ENCODE data around the gene RNASEL. TPM values are rescaled to one million over a fixed set of nuclear protein-coding genes. Genes with fewer than 3 reads are reported as not detected.

Gene RNASEL
- total RNA-seq, 4 donors from 2014 or later = 6.1 to 8.0 (median 7.1) TPM

DNA sequence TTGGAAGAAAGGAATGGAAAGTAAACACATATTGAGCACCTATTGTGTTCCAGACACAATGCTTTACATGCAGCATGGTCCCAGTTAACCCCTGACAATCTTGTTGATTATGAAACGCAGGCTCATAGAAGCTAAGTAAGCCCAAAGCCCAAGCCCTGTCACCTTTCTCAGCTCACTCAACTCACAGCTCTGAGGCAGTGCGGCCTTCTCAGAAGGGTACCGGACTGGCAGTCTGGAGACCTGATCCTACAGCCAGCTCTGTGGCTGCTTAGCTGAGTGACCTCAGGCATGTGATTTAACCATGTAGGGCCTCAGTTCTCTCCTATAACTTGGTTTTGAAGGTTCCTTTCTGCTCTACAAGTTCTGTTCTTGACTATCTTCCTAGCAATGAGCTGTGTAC is 464 bp upstream of the RNASEL start:
- H3K4me3 ChIP-seq (ENCODE audit: low read depth, poor library complexity, severe bottlenecking) = no peak overlapping the region
- WGBS, 2 donors = 83 to 84% methylated on average over 3 of the region's 3 CpGs

DNA sequence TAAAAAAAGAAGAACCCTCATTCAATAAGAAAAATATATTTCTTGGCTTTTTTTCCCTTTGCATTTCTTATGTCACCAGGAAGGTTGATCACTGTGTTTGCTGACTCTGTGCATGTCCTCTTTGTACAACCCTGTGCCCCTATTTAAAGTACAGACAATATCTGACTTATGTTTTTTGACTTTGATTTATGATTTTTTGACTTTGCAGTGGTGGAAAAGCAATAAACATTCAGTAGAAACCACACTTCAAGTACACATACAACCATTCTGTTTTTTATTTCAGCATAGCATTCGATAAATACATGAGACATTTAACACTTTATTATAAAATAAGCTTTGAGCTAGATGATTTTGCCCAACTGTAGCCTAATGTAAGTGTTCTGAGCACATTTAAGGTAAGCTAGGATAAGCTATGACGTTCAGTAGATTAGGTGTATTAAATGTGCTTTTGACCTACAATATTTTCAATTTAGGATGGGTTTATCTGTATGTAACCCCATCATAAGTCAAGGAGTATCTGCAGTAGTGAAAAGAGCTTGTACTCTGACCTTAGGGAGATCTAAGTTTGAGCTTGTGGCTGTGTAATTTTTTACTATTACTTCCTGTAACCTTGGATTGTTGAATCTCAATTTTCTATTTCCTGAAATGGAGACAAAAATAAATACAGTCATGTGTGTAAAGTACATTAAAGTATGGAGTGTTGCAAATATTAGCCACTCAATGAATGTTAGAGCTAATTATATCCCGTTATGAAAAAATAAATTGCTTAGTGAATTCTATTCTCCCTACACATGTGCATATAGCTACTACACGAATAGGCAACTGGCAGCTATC is 1.2 kb downstream of the RNASEL start:
- TF ChIP-seq POLR2A (IDR thresholded peaks at IDR 0.05) = no peak
- TF ChIP-seq, protein P1, sequence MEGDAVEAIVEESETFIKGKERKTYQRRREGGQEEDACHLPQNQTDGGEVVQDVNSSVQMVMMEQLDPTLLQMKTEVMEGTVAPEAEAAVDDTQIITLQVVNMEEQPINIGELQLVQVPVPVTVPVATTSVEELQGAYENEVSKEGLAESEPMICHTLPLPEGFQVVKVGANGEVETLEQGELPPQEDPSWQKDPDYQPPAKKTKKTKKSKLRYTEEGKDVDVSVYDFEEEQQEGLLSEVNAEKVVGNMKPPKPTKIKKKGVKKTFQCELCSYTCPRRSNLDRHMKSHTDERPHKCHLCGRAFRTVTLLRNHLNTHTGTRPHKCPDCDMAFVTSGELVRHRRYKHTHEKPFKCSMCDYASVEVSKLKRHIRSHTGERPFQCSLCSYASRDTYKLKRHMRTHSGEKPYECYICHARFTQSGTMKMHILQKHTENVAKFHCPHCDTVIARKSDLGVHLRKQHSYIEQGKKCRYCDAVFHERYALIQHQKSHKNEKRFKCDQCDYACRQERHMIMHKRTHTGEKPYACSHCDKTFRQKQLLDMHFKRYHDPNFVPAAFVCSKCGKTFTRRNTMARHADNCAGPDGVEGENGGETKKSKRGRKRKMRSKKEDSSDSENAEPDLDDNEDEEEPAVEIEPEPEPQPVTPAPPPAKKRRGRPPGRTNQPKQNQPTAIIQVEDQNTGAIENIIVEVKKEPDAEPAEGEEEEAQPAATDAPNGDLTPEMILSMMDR (IDR thresholded peaks at IDR 0.05) = no peak
- 30 to 42% methylated on average over 4 of the region's 4 CpGs for WGBS, 2 donors
- H3K4me3 ChIP-seq (ENCODE audit: low read depth, poor library complexity, severe bottlenecking) = peak overlapping the region; percentile 73
- intact Hi-C loops (cut with DNase I; ENCODE audit: low total_unique reads) = no loop called here
- no peak for DNase-seq (ENCODE audit: low spot score in 2 of 2)

More for the DNA sequence above, 464 bp upstream of the RNASEL start:
- TF ChIP-seq, protein P1 (IDR thresholded peaks at IDR 0.05) = no peak
- TF ChIP-seq POLR2A (IDR thresholded peaks at IDR 0.05) = no peak
- intact Hi-C loops (cut with DNase I; ENCODE audit: low total_unique reads) = no loop called here
- DNase-seq (ENCODE audit: low spot score in 2 of 2) = no peak

DNA sequence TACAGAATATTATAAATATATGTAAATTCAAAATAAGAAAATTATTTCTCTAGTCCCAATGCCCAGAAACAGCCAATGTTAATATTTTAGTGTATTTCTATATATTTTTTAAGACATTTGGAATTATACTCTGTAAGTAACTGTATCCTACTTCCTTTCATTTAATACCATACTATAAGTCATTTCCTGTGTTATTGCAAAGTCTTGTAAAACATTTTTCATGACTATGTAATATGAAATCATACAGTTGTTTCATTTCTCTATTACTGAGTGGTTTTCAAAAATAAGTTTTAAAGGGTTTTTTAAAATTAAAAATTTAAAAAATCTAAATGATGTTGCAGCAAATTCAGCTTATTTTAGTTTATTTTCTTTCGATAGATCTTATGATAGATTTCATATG is 2.0 kb downstream of the RNASEL start:
- TF ChIP-seq, protein P1 (IDR thresholded peaks at IDR 0.05) = no peak
- TF ChIP-seq POLR2A (IDR thresholded peaks at IDR 0.05) = no peak
- WGBS, 2 donors = 0% methylated on average over 1 of the region's 1 CpG

DNA sequence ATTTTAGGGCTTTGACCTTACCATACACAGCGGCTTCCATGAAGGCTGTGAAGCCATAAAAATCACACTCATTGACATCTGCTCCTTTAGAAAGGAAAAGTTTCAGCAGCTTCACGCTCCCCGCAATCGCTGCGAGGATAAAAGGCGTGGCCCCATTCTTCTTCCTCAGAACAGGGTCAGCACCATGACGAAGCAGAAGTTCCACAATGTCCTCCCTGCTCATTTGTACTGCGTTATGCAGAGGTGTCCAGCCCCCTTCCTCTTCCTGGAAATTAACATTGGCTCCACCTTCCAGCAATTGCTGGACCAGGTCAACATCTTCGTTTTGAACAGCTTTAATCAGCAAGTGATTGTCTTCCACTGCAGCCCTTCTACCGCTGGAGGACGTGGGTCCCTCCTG is 2.7 kb downstream of the RNASEL start:
- TF ChIP-seq, protein P1 (IDR thresholded peaks at IDR 0.05) = no peak
- TF ChIP-seq POLR2A (IDR thresholded peaks at IDR 0.05) = no peak

More for the DNA sequence above, 2.0 kb downstream of the RNASEL start:
- no peak overlapping the region for H3K4me3 ChIP-seq (ENCODE audit: low read depth, poor library complexity, severe bottlenecking)
- DNase-seq (ENCODE audit: low spot score in 2 of 2) = no peak
- intact Hi-C loops (cut with DNase I; ENCODE audit: low total_unique reads) = no loop called here

DNA sequence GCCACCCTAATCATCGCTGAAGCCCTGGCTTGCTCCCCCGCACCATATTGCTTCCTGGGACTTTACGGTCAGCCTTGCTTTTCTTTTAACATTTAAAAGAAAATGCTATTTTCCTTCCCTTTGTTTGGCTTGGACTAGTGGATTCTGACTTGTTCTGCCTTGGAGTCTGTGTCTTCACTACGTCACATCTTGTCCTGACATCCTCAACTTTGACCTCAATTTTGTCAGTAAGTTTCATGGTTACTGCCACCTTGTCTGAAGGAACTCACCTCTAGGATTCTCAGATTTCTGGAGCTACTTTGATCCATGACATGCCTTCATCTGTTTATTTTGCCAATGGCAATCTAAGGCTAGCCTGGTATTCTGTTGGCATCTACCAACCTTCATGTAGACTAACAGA is 4.3 kb downstream of the RNASEL start:
- WGBS, 2 donors = 97% methylated on average over 4 of the region's 4 CpGs
- DNase-seq (ENCODE audit: low spot score in 2 of 2) = no peak
- intact Hi-C loops (cut with DNase I; ENCODE audit: low total_unique reads) = no loop called here
- TF ChIP-seq, protein P1 (IDR thresholded peaks at IDR 0.05) = no peak
- TF ChIP-seq POLR2A (IDR thresholded peaks at IDR 0.05) = no peak
- no peak overlapping the region for H3K4me3 ChIP-seq (ENCODE audit: low read depth, poor library complexity, severe bottlenecking)

More for the DNA sequence above, 2.7 kb downstream of the RNASEL start:
- no peak overlapping the region for H3K4me3 ChIP-seq (ENCODE audit: low read depth, poor library complexity, severe bottlenecking)
- DNase-seq (ENCODE audit: low spot score in 2 of 2) = no peak
- intact Hi-C loops (cut with DNase I; ENCODE audit: low total_unique reads) = no loop called here
- WGBS, 2 donors = 95% methylated on average over 11 of the region's 11 CpGs

Measured in lower leg skin (tissue), 4 donors.